Measurements from ENCODE around the gene CRYAB.

The CRYAB gene

DNA sequence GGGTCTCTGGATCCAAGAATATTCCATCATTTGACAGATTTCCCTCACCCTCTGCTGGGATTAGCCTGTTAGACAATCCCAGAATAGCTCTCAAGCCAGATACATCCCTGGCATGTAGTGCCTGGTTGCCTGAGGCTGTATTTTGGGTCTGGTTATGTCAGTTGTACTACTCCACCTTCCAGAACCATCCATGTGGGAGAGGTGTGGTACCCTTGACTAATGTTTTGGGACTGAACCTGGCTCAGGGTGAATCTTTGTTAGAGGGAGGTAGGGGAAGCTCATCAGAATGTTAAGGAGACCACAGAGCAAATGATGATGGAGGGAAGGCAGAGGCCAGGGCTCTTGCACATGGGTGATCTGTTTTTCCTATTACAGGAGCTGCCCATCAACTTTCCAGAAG lies 12.4 kb upstream of the CRYAB start:
- Mint-ChIP-seq H3K27me3 (peaks cover 8 to 10% of the 10 kb centered on the region in 2 donors), H3K9me3 (no peaks in the 10 kb centered on the region), H3K4me1 (ENCODE audit: low read depth in 2 of 2) (peaks cover 2 to 14% of the 10 kb centered on the region in 2 donors), H3K36me3 (ENCODE audit: insufficient read depth) (peaks cover 3% of the 10 kb centered on the region), H3K27ac (no peak overlapping the region), H3K4me3 (no peak overlapping the region)
- DNase-seq (no peak), ATAC-seq (replicated peaks) (no peak)

DNA sequence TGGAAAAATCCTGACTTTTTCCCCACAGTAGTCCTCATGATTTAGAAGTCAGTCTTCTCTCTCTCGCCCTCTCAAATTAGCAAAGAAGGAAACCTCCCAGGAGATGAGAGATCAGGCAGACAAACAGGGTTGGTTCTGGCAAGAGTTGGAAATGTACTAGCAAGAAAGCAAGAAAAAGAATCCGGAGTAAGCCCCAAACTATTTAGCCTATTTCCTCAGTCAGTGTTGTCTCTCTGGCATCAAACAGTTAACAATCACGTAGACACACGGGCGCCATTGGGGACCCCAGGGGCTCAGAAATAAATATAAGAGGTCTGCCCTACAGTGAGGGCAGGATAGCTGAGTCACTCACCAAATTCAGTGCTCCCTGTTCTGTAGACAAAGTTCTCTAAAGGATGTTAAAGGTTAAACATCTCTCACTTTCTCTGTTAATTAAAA lies 11.8 kb upstream of the CRYAB start:
- Mint-ChIP-seq H3K4me1 (ENCODE audit: low read depth in 2 of 2) (peaks cover 2 to 14% of the 10 kb centered on the region in 2 donors), H3K27me3 (peaks cover 8 to 11% of the 10 kb centered on the region in 2 donors), H3K36me3 (ENCODE audit: insufficient read depth) (peaks cover 3% of the 10 kb centered on the region), H3K27ac (no peak overlapping the region), H3K9me3 (no peaks in the 10 kb centered on the region), H3K4me3 (no peak overlapping the region)
- DNase-seq (no peak), ATAC-seq (replicated peaks) (no peak)

DNA sequence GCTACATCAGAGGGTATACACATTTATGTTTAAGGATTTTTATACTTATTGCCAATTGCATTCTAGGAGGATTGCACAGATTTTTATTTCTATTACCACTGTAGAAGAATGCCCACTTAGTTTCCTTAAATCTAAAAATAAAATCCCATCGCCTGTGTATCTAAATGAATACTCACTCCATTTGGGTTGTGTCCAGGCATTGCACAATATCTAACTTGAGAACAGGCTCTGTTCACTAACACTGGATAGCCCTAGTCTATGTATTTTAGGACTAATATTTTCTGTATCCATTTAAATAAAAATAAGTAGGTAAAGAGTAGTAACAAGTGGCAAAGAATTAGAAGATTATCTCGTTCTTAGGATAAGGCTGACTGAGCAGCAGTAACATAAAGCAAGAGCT lies 11.2 kb upstream of the CRYAB start:
- ATAC-seq (replicated peaks) (no peak), DNase-seq (no peak)
- Mint-ChIP-seq H3K9me3 (no peaks in the 10 kb centered on the region), H3K4me3 (no peak overlapping the region), H3K27me3 (peaks cover 11 to 14% of the 10 kb centered on the region in 2 donors), H3K36me3 (ENCODE audit: insufficient read depth) (peaks cover 3% of the 10 kb centered on the region), H3K4me1 (ENCODE audit: low read depth in 2 of 2) (peaks cover 2 to 14% of the 10 kb centered on the region in 2 donors), H3K27ac (no peak overlapping the region)

DNA sequence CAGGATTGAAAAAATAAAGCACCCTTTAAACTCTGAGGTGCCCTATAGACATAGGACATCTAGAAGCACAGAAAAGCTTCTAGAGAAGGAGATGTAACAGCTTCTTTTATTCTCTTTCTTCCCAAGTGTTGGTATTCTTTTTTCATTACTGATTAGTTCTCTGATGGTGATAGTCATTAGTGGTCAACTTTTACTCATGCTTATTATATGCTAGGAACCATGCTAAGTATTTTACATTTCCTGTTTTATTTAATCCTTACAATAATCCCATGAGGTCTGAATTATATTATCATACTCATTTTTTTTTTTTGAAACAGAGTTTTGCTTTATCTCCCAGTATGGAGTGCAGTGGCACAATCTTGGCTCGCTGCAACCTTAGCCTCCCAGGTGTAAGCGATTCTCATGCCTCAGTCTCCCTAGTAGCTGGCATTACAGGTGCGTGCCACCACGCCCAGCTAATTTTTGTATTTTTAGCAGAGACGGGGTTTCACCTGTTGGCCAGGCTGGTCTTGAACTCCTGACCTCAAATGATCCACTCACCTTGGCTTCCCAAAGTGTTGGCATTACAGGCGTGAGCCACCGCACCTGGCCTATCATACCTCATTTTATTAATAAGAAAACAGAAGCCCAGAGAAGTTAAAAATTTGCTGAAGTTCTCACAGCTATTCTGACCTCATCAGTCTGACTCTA lies 10.1 kb upstream of the CRYAB start:
- Mint-ChIP-seq H3K27ac (no peak overlapping the region), H3K9me3 (no peaks in the 10 kb centered on the region), H3K36me3 (ENCODE audit: insufficient read depth) (peaks cover 3% of the 10 kb centered on the region), H3K4me3 (no peak overlapping the region), H3K4me1 (ENCODE audit: low read depth in 2 of 2) (peaks cover 2 to 7% of the 10 kb centered on the region in 2 donors), H3K27me3 (peaks cover 22 to 23% of the 10 kb centered on the region in 2 donors)
- ATAC-seq (replicated peaks) (no peak), DNase-seq (no peak)

DNA sequence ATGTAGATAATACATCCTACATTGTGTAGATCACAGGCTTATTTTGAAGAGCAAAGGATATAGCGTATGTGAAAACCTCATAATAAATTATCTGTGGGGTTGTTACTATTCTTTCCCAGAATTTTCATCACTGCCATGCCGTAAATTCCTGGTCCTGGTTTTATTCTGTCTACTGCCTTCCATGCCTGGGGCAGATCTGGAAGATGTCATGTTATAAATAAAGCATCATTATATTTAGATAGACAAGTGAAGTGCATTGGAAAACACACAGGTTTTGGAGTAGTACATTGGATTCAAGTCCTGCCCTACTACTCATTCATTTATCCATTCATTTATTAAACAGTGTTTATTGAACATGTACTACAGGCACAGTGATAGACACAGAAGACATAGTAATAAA lies 9.3 kb upstream of the CRYAB start:
- Mint-ChIP-seq H3K36me3 (ENCODE audit: insufficient read depth) (peaks cover 3% of the 10 kb centered on the region), H3K27me3 (peaks cover 30 to 31% of the 10 kb centered on the region in 2 donors), H3K27ac (no peak overlapping the region), H3K9me3 (no peaks in the 10 kb centered on the region), H3K4me3 (no peak overlapping the region), H3K4me1 (ENCODE audit: low read depth in 2 of 2) (peaks cover 1 to 2% of the 10 kb centered on the region in 2 donors)
- DNase-seq, result no peak
- ATAC-seq (replicated peaks), result no peak

DNA sequence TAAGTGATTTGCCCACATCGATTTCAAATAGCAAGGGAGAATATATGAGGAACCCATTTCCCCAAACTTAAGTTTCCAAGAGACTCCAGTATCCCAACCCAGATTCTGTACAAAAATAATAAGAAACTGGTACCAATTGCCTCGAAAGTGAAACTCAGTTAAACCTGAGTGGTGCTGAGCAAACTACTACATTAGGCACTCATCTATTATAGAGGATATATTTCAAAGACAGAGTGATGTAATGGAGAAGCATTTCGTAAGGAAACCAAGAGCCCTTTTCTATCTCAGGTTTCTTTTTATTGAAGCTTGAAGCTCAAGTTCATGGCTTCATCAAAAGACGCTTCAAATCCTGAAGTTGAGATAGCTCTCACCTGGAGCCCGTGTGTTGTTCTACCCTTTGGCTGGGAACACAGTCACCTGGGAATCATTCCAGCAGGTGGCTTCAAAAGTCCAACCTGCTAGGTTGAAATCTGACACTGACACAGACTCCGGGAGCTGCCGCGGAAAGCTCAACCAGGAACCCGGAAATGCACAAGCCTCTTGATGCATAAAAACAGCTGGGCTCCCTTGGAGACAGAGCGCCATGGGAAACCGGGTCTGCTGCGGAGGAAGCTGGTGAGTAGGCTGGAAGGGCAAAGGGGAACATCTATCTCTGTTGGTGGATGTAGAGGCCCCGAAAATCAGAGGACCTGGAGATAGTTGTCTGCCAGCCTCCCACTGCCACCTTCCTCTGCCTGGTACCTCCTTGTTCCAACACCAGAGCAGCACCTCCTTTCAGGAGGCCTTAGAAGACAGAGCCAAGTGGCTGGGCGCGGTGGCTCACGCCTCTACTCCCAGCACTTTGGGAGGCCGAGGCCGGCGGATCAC lies 7.1 kb upstream of the CRYAB start, which contains the start of gene C11orf52:
C11orf52 (plus strand) TSS at position 524 of the 867 bp plus-strand sequence; CDS start at position 584, 60 bp downstream.
- H3K4me1 Mint-ChIP-seq (ENCODE audit: low read depth in 2 of 2), result no peaks in the 10 kb centered on the region
- H3K9me3 Mint-ChIP-seq, result no peaks in the 10 kb centered on the region
- ATAC-seq (replicated peaks) (no peak), DNase-seq (no peak)
- no peaks in the 10 kb centered on the region for H3K36me3 Mint-ChIP-seq (ENCODE audit: insufficient read depth)
- no peak within 1 kb of the TSS for H3K4me3 Mint-ChIP-seq
- H3K27ac Mint-ChIP-seq, result no peak within 1 kb of the TSS
- H3K27me3 Mint-ChIP-seq, result peaks cover 47 to 50% of the 10 kb centered on the region in 2 donors

DNA sequence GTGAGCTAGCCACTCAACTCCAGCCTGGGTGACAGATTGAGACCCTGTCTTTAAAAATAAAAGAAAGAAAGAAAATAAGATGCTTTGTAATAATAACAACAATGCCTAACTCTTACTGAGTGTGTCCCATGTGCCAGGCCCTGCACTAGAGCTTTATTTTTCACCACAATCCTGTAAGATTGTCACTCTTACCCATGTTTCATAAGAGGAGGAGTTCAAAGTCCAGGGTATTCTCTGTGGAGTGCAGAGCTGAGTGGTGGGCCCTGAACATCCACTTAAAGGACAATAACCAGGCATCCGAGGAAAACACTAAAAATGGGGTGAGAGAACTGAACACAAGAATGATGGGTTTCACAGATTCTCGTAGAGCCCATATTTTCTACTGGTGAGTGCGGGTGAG lies 6.2 kb upstream of the CRYAB start:
- peaks cover 54 to 58% of the 10 kb centered on the region in 2 donors for H3K27me3 Mint-ChIP-seq
- no peak overlapping the region for H3K27ac Mint-ChIP-seq
- ATAC-seq (replicated peaks), result no peak
- DNase-seq, result no peak
- no peaks in the 10 kb centered on the region for H3K36me3 Mint-ChIP-seq (ENCODE audit: insufficient read depth)
- peaks cover 0 to 2% of the 10 kb centered on the region in 2 donors for H3K4me1 Mint-ChIP-seq (ENCODE audit: low read depth in 2 of 2)
- no peaks in the 10 kb centered on the region for H3K9me3 Mint-ChIP-seq
- H3K4me3 Mint-ChIP-seq, result no peak overlapping the region

DNA sequence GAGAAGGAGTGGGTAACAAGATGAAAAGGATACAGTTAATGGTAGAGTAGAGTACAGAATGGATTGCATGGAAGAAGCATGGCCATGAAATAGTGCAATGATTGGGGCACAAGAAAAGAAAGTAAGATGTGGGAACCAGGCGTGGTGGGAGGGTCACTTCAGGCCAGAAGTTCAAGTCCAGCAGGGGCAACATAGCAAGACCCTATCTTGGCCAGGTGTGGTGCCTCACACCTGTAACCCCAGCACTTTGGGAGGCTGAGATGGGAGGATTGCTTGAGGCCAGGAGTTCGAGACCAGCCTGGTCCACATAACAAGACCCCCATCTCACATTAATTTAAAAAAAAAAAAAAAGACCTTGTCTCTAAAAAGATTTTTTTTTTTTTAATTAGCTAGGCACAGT lies 5.7 kb upstream of the CRYAB start:
- DNase-seq (no peak), ATAC-seq (replicated peaks) (no peak)
- no peaks in the 10 kb centered on the region for H3K36me3 Mint-ChIP-seq (ENCODE audit: insufficient read depth)
- peaks cover 0 to 2% of the 10 kb centered on the region in 2 donors for H3K4me1 Mint-ChIP-seq (ENCODE audit: low read depth in 2 of 2)
- peaks cover 54 to 63% of the 10 kb centered on the region in 2 donors for H3K27me3 Mint-ChIP-seq
- H3K4me3 Mint-ChIP-seq, result no peak overlapping the region
- no peak overlapping the region for H3K27ac Mint-ChIP-seq
- no peaks in the 10 kb centered on the region for H3K9me3 Mint-ChIP-seq

DNA sequence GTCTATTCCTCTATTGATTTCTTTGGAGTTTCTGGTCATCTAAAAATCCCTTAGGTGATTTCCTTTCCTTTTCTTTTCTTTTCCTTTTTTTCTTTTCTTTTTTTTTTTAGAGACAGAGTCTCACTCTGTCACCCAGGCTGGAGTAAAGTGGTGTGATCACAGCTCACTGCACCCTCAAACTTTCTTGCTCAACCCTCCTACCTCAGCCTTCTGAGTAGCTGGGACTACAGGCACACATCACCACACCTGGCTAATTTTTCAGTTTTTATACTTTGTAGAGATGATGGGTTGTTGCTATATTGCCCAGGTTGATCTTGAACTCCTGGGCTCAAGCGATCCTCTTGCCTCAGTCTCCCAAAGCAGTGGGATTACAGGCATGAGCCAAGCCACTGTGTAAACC lies 5.2 kb upstream of the CRYAB start:
- H3K27me3 Mint-ChIP-seq, result peaks cover 60 to 68% of the 10 kb centered on the region in 2 donors
- ATAC-seq (replicated peaks) (no peak), DNase-seq (no peak)
- H3K36me3 Mint-ChIP-seq (ENCODE audit: insufficient read depth), result no peaks in the 10 kb centered on the region
- no peak overlapping the region for H3K4me3 Mint-ChIP-seq
- H3K27ac Mint-ChIP-seq, result no peak overlapping the region
- H3K9me3 Mint-ChIP-seq, result no peaks in the 10 kb centered on the region
- H3K4me1 Mint-ChIP-seq (ENCODE audit: low read depth in 2 of 2), result peaks cover 0 to 2% of the 10 kb centered on the region in 2 donors

DNA sequence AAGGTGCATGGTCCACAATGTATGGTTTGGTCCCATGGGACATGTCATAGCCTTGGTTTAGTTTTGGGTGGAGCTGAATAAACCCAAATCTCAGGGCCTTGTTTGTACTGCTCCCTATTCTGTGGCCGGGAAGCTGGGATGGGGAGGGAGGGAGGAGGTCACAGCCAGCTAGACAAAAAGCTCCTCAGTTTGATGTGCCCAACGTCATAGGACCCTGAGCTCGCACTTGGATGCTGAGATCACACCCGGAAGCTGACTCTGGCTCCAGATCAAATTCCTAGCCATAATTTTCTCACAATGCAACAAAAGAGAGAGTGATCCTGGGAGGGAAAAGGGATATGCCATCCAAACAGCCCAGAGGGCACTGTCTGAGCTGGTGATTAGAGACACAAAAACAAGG lies 2.4 kb upstream of the CRYAB start:
- Mint-ChIP-seq H3K4me3 (no peak overlapping the region), H3K4me1 (ENCODE audit: low read depth in 2 of 2) (peaks cover 0 to 2% of the 10 kb centered on the region in 2 donors), H3K27ac (no peak overlapping the region), H3K9me3 (no peaks in the 10 kb centered on the region), H3K36me3 (ENCODE audit: insufficient read depth) (no peaks in the 10 kb centered on the region), H3K27me3 (peaks cover 75 to 87% of the 10 kb centered on the region in 2 donors)
- DNase-seq (no peak), ATAC-seq (replicated peaks) (no peak)

DNA sequence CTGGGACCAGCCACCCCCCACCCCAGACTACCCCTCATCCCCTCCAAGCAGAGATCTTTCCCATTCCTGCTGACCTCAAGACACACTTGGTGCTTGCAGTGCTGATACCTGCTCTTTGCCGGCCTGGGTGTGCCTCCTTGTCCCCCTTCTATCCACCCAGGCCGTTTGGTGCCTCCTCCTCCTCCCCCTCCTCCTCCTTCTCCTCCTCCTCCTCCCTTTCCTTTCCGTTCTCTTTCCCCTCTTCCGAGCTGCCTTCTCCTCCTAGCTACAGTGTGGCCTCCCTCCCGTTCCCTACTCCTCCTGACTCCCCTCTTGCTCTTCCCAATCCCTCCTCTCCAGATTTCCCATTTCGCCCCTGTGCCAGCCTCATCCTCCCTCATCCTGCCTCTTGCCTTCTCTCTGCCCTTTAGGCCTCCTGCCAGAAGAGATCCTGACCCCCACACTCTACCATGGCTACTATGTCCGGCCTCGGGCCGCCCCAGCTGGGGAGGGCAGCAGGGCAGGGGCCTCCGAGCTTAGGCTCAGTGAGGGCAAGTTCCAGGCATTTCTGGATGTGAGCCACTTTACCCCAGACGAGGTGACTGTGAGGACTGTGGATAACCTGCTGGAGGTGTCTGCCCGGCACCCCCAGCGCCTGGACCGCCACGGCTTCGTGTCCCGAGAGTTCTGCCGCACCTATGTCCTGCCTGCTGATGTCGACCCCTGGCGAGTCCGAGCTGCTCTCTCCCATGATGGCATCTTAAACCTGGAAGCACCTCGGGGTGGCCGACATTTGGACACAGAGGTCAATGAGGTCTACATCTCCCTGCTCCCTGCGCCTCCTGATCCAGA lies 1.7 kb upstream of the CRYAB start:
- DNase-seq, result no peak
- ATAC-seq (replicated peaks), result no peak
- no peaks in the 10 kb centered on the region for H3K36me3 Mint-ChIP-seq (ENCODE audit: insufficient read depth)
- no peaks in the 10 kb centered on the region for H3K9me3 Mint-ChIP-seq
- H3K4me3 Mint-ChIP-seq, result no peak overlapping the region
- no peak overlapping the region for H3K27ac Mint-ChIP-seq
- peaks cover 81 to 92% of the 10 kb centered on the region in 2 donors for H3K27me3 Mint-ChIP-seq
- peaks cover 0 to 2% of the 10 kb centered on the region in 2 donors for H3K4me1 Mint-ChIP-seq (ENCODE audit: low read depth in 2 of 2)

DNA sequence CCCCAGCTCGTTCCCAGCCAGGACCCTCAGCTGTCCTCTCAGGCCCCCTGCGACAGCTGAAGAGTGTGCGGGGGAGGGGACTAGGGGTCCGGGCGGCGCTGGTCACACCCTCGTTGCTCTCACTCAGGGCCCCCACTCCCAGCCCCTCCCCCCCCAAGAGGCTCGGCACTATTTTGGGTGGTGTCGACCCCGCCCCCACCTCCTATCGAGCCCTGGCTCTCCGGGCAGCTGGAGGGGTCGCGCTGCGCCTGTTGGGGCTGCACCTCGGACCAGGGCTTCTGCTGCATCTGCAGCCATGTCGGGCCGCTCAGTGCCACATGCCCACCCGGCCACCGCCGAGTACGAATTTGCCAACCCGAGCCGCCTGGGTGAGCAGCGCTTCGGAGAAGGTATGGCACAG lies 965 bp upstream of the CRYAB start, which contains the start of gene HSPB2:
HSPB2 (plus strand) TSS at position 200 of the 400 bp plus-strand sequence; CDS start at position 296, 96 bp downstream.
- DNase-seq (no peak), ATAC-seq (replicated peaks) (no peak)
- peaks cover 0 to 2% of the 10 kb centered on the region in 2 donors for H3K4me1 Mint-ChIP-seq (ENCODE audit: low read depth in 2 of 2)
- no peaks in the 10 kb centered on the region for H3K36me3 Mint-ChIP-seq (ENCODE audit: insufficient read depth)
- H3K9me3 Mint-ChIP-seq, result no peaks in the 10 kb centered on the region
- H3K4me3 Mint-ChIP-seq, result no peak within 1 kb of the TSS
- H3K27ac Mint-ChIP-seq, result no peak within 1 kb of the TSS
- peaks cover 75 to 92% of the 10 kb centered on the region in 2 donors for H3K27me3 Mint-ChIP-seq
